Small intestine (tissue), 7 donors: ENCODE results near the gene AFF1. TPM values are rescaled to one million over a fixed set of nuclear protein-coding genes. Genes with fewer than 3 reads are reported as not detected.

Source experiments
- DNase-seq, 2 donors: peaks; one replicate each; pipeline versions ENCODE4 v3.0.0 to v3.0.0-alpha.2; 2013
- FAIRE-seq: peaks from 2 replicates; lab custom pipeline; 2012; peaks lifted over from hg19 to GRCh38; lab: Jason Lieb, UNC
- H3K27ac ChIP-seq, 3 donors: one replicate each; pipeline ENCODE4 v1.5.1; 2013; ENCODE audit warnings: low read length in 2 of 3, mild to moderate bottlenecking in 2 of 3, control low read depth in 1 of 3, inconsistent platforms in 1 of 3, low read depth in 1 of 3, moderate library complexity in 1 of 3
- H3K27me3 ChIP-seq, 3 donors: one replicate each; pipeline ENCODE4 v1.6.1; 2013; ENCODE audit warnings: low read length in 3 of 3, inconsistent platforms in 1 of 3; ENCODE audit not compliant: control insufficient read depth in 3 of 3, insufficient read depth in 3 of 3
- H3K36me3 ChIP-seq, 3 donors: one replicate each; pipeline ENCODE4 v1.6.1; 2013; ENCODE audit warnings: low read length in 3 of 3, inconsistent platforms in 1 of 3, low read depth in 1 of 3, mild to moderate bottlenecking in 1 of 3, moderate library complexity in 1 of 3; ENCODE audit not compliant: control insufficient read depth in 3 of 3, insufficient read depth in 2 of 3
- H3K4me1 ChIP-seq, 3 donors: one replicate each; pipeline ENCODE4 v1.6.1; 2013; ENCODE audit warnings: low read length in 2 of 3, inconsistent platforms in 1 of 3, low read depth in 1 of 3, mild to moderate bottlenecking in 1 of 3, moderate library complexity in 1 of 3; ENCODE audit not compliant: control insufficient read depth in 3 of 3, insufficient read depth in 2 of 3
- H3K4me3 ChIP-seq, 3 donors: one replicate each; pipeline ENCODE4 v1.5.1; 2013; ENCODE audit warnings: low read length in 3 of 3, control low read depth in 1 of 3, inconsistent platforms in 1 of 3, low read depth in 1 of 3, mild to moderate bottlenecking in 1 of 3, moderate library complexity in 1 of 3
- H3K9me3 ChIP-seq, 2 donors: one replicate each; pipeline ENCODE4 v1.6.1; 2013; ENCODE audit warnings: low read depth in 1 of 2, low read length in 1 of 2; ENCODE audit not compliant: control insufficient read depth in 2 of 2, insufficient read depth in 1 of 2
- WGBS, 3 donors: extraction: QIAGEN DNeasy Blood & Tissue Kit; methylation state at CpG; one replicate each; pipeline ENCODE4 v1.1.7; 2013; 5-methylcytosine and 5-hydroxymethylcytosine counted together
- polyA plus RNA-seq, 4 donors: library from polyadenylated mRNA; stranded (reverse) in 3 of 4; unstranded in 1 of 4; fragments of 200-250 nt in 3 of 4; fragments of 120-200 nt in 1 of 4; gene quantifications; one replicate each; pipeline versions ENCODE4 v1.2.1 to v1.2.3, GENCODE V29; 2013
- donor health status: healthy with polysubstance abuse.
- donor health status: control.
- donor health status: control.
- donor health status: Bipolar disorder and iron deficiency.
- donor health status: healthy.

AFF1 gene
- polyA plus RNA-seq, 4 donors, result 5.4 to 50.7 (median 10.4) TPM

DNA sequence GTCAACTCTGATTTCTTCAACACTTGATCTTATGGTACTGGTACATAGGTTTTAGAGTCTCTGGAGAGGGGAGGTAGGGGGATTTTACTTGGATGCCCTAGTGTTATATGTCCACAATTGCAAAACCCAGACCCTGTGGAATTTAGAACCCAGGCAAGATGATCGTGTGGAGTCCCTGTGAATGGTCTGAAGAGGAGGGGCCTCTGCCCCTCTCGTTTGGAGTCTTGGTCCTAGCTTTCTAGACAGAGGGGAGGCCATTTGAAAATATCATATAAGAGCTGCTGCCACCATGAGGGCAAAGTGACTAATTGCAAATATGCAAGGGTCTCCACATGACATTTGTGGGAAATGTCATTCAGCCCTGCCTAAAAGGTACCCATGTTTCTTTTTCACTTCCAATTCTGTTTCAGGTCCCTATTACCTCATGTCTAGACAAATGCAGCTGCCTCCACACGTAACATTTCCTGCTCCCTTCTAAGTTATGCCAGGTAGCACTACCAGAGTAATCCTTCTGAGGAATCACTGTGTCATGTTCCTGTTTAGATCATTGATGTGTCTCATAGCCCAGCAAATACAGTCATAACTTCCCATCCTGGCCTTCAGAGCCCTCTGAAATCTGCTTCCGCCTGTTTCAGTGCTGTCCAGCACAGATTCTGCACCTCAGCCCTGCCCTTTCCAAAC lies 158.8 kb downstream of the AFF1 start:
- 35 to 40% (median 39%) methylated on average over 4 of the region's 4 CpGs for WGBS, 3 donors
- no peak overlapping the region for H3K4me3 ChIP-seq
- DNase-seq (peak; percentile 51 to 67), FAIRE-seq (no peak)
- no peaks in the 10 kb centered on the region for H3K27me3 ChIP-seq
- peaks cover 0 to 27% (median 11%) of the 10 kb centered on the region in 3 donors for H3K36me3 ChIP-seq
- peak overlapping the region in 1 of 3 donors; percentile 67 for H3K27ac ChIP-seq
- peaks cover 0 to 15% (median 3%) of the 10 kb centered on the region in 3 donors for H3K4me1 ChIP-seq
- H3K9me3 ChIP-seq, result no peaks in the 10 kb centered on the region

DNA sequence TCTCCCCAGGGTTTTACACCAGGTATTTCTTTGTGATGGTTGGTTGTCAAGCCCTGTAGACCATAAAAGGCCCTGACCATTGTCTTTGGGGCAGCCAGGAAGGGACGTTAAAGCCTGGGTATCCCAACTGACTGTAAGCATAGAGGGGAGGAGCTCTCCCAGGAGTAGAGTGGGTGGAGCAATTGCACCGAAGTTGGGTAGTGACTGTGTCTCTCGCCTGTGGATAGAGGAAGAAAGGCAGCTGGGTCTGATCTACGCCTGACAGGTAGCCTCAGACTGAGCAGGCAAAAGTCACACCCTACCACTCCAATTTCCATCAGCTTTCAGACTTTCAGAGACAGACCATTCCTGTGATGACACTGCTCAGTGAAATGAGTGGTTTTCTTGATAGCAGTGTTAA lies 162.3 kb downstream of the AFF1 start:
- WGBS, 3 donors, result 51 to 61% (median 54%) methylated on average over 4 of the region's 4 CpGs
- H3K36me3 ChIP-seq, result peaks cover 3 to 29% (median 7%) of the 10 kb centered on the region in 3 donors
- no peaks in the 10 kb centered on the region for H3K9me3 ChIP-seq
- no peak overlapping the region for H3K27ac ChIP-seq
- DNase-seq, result no peak
- no peak for FAIRE-seq
- H3K27me3 ChIP-seq, result no peaks in the 10 kb centered on the region
- H3K4me1 ChIP-seq, result peaks cover 0 to 16% (median 3%) of the 10 kb centered on the region in 3 donors
- H3K4me3 ChIP-seq, result no peak overlapping the region

DNA sequence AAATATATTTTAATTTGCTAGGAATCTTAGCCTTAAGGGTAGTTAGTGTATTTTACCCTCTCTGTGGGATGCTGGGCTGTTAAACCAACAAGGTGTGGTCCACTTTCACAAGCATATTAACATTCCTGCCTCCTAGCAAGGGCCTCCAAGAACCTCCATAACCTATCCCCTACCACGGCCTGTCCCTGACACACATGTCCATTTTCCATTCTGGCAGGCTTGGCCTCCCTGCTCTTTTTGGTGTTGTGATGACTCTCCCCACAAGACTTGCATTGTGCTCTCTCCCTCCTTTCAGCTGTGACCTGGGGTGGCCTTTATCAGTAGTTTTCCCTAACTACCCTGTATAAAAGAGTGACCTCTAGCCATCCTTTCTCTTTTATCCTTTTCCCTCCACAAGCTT lies 165.4 kb downstream of the AFF1 start:
- Histone ChIP-seq H3K9me3 (no peaks in the 10 kb centered on the region), H3K4me3 (no peak overlapping the region), H3K27me3 (no peaks in the 10 kb centered on the region), H3K27ac (no peak overlapping the region), H3K4me1 (peaks cover 2 to 20% (median 4%) of the 10 kb centered on the region in 3 donors), H3K36me3 (peaks cover 0 to 19% (median 3%) of the 10 kb centered on the region in 3 donors)
- peak in 1 of 2 donors; percentile 51 for DNase-seq
- FAIRE-seq, result no peak
- 80 to 87% (median 84%) methylated on average over 1 of the region's 1 CpG for WGBS, 3 donors

DNA sequence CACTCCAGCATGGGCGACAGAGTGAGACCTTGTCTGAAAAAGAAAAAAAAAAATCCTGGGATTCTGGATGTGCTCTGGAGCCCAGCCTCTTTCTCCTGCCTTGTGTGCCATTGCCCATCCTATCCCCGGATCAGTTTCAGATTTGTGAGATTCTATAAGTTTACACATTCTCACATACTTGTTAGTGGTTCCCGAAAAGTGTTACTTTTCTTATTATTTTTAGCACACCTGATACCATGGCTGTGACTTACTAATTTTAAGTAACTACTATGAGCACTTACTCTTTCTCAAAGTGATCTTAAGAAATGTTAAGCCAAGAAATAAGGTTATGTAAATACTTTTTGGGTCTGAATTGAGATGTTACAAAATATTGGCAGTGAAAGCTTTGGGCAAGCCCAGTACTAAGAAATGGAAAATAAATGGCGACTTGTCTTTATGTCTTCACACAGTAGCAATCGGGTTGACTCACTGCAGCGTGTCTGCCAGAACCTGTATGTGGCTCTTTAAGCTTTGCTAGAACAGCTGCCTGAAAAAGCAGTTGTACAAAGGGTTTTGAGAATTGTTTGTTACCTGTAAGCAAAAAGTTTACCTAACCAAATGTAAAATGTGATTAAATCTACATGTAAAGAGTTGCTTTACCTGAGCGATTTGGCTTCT lies 166.9 kb downstream of the AFF1 start:
- H3K27me3 ChIP-seq, result no peaks in the 10 kb centered on the region
- H3K4me1 ChIP-seq, result peaks cover 2 to 32% (median 4%) of the 10 kb centered on the region in 3 donors
- 87 to 95% (median 94%) methylated on average over 7 of the region's 7 CpGs for WGBS, 3 donors
- no peak overlapping the region for H3K27ac ChIP-seq
- DNase-seq (no peak), FAIRE-seq (no peak)
- H3K9me3 ChIP-seq, result no peaks in the 10 kb centered on the region
- no peak overlapping the region for H3K4me3 ChIP-seq
- peaks cover 2 to 17% (median 3%) of the 10 kb centered on the region in 3 donors for H3K36me3 ChIP-seq

DNA sequence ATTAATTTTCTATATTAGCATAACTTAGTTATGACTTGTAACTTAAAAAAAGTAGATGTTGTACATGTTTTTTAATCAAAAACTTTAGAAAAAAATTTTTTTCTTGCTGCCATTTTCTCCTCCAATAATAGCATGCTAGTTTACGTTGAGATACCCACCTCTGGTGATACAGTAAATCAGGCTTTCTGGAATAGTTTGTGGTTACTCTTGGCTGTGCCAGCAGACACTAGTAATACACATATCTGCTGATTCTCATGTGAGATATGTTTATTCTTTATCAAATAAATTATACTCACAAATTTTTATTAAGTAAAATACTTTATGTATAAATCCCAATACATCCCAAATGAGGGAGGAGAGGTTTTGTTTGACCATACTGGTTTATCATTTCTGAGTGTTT lies 168.3 kb downstream of the AFF1 start:
- peak overlapping the region in 1 of 3 donors; percentile 48 for H3K27ac ChIP-seq
- H3K36me3 ChIP-seq, result peaks cover 2 to 15% (median 3%) of the 10 kb centered on the region in 3 donors
- 81 to 92% (median 83%) methylated on average over 1 of the region's 1 CpG for WGBS, 3 donors
- H3K4me3 ChIP-seq, result no peak overlapping the region
- no peak for FAIRE-seq
- no peak for DNase-seq
- H3K27me3 ChIP-seq, result no peaks in the 10 kb centered on the region
- peaks cover 2 to 43% (median 4%) of the 10 kb centered on the region in 3 donors for H3K4me1 ChIP-seq
- H3K9me3 ChIP-seq, result no peaks in the 10 kb centered on the region

DNA sequence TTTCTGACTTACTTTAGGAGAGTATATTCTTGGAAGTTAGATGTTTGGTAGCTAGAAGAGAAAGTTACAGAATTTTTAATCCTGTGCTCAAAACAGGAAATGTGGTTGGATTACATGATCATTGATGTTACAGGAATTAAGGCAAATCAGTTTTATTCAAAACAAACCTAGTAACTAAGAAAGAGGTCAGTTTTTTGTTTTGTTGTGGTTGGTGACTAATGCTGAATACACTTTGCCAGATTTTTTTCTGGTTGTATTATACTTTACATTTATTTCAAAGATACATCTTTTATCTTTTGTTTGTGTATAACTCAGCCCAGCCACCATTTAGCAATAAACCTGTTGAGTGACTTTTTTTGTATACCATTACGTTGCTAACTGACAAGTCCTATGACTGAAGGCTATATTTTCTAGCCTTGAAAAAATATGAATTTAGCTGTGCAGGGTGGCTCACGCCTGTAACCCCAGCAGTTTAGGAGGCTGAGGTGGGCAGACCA lies 168.9 kb downstream of the AFF1 start:
- H3K36me3 ChIP-seq, result peaks cover 2 to 17% (median 8%) of the 10 kb centered on the region in 3 donors
- WGBS, 3 donors, result 34 to 56% (median 46%) methylated on average over 2 of the region's 2 CpGs
- no peaks in the 10 kb centered on the region for H3K9me3 ChIP-seq
- no peak overlapping the region for H3K4me3 ChIP-seq
- DNase-seq (peak; percentile 29 to 66), FAIRE-seq (no peak)
- H3K27ac ChIP-seq, result peak overlapping the region in 2 of 3 donors; percentile 60 to 83
- peaks cover 2 to 47% (median 4%) of the 10 kb centered on the region in 3 donors for H3K4me1 ChIP-seq
- H3K27me3 ChIP-seq, result no peaks in the 10 kb centered on the region

DNA sequence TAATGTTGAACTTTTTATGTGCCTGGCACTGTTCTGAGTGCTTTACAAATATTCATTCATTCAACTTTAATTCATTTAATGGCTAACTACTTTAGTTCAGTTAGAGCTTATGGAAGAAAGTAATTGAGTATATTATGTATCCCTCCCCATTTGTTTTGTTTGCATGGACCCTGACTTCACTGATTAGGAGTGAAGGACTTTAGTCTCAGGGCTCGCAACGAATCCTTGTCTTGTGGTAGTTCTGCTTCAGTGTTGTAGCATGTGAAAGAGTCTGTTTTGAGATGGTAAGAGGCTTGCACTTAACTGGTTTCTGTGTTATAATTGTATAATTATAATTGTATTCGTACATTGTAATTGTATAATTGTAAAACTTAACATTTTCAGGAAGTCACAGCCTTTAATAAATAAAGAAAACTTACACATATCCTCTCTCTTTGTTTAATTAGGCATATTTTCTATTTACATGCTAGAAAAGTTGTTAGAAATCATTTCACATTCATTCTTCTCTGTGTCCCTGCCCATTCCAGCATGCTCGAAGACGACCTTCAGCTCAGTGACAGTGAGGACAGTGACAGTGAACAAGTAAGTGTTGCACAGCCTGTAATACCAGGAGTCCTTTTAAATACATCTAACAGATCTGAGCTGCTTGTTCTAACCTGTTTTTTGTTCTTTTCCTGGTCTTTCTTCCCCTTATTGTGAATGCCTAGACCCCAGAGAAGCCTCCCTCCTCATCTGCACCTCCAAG lies 170.5 kb downstream of the AFF1 start:
- Histone ChIP-seq H3K27ac (peak overlapping the region; percentile 8 to 83 (median 60)), H3K4me1 (peaks cover 2 to 44% (median 4%) of the 10 kb centered on the region in 3 donors), H3K27me3 (no peaks in the 10 kb centered on the region), H3K36me3 (peaks cover 2 to 12% (median 9%) of the 10 kb centered on the region in 3 donors), H3K4me3 (peak overlapping the region in 1 of 3 donors; percentile 1), H3K9me3 (no peaks in the 10 kb centered on the region)
- peak; percentile 61 for FAIRE-seq
- WGBS, 3 donors, result 16 to 69% (median 37%) methylated on average over 5 of the region's 5 CpGs
- DNase-seq, result peak; percentile 86 to 87

DNA sequence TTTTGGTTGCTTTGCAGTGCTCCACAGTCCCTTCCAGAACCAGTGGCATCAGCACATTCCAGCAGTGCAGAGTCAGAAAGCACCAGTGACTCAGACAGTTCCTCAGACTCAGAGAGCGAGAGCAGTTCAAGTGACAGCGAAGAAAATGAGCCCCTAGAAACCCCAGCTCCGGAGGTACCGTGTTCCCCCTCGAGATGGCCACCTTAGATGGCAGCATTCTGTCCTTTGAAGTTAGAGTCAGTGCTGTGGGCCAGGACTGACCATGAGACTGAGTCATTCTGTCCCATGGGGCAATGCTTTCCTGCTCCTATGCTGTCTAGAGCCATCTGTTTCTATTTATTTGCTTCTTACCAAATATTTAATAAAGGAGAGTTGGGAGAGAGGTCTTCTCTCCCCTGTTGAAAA lies 173.3 kb downstream of the AFF1 start:
- H3K36me3 ChIP-seq, result peaks cover 4 to 9% (median 6%) of the 10 kb centered on the region in 3 donors
- no peaks in the 10 kb centered on the region for H3K27me3 ChIP-seq
- H3K4me1 ChIP-seq, result peaks cover 2 to 42% (median 4%) of the 10 kb centered on the region in 3 donors
- FAIRE-seq (no peak), DNase-seq (peak; percentile 48 to 66)
- no peaks in the 10 kb centered on the region for H3K9me3 ChIP-seq
- H3K27ac ChIP-seq, result peak overlapping the region in 1 of 3 donors; percentile 83
- no peak overlapping the region for H3K4me3 ChIP-seq
- 71 to 79% (median 78%) methylated on average over 5 of the region's 5 CpGs for WGBS, 3 donors
